Measurements from ENCODE around the gene ULK2. TPM values are rescaled to one million over a fixed set of nuclear protein-coding genes. Genes with fewer than 3 reads are reported as not detected.

Gene ULK2
- polyA plus RNA-seq, 1 donor = 16.9 TPM

DNA sequence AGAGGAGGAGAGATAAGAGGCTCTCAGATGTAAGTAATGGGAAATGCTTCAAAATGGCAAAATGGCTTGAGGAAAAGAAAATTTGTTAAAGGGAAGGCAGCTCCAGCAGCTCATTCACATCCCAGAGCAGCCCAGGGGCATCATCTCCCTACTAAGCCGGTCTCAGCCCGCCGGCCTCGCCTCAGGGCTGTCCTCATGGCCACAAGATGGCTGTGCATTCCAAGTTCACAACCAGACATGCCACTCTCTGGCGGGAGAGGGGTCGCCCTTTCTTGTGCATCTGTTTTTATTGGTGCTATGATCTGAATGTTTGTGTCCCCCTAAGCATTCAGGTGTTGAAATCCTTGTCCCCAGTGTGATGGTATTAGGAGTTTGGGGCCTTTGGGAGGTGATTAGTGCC, 137.8 kb downstream of the ULK2 start:
- Histone ChIP-seq H3K27me3 (ENCODE audit: control insufficient read depth, insufficient read depth, low read length) (no peaks in the 10 kb centered on the region), H3K4me1 (ENCODE audit: control insufficient read depth, insufficient read depth, low read length) (peaks cover 16% of the 10 kb centered on the region), H3K27ac (ENCODE audit: low read length) (no peak overlapping the region), H3K36me3 (ENCODE audit: control insufficient read depth, insufficient read depth, low read length) (no peaks in the 10 kb centered on the region), H3K4me3 (ENCODE audit: low read length) (no peak overlapping the region), H3K9me3 (ENCODE audit: control insufficient read depth, low read depth, low read length) (no peaks in the 10 kb centered on the region)
- DNase-seq = no peak
- WGBS (ENCODE audit: insufficient coverage, low lambda C conversion rate) = no CpG with 5 or more reads among the region's 6 CpGs

DNA sequence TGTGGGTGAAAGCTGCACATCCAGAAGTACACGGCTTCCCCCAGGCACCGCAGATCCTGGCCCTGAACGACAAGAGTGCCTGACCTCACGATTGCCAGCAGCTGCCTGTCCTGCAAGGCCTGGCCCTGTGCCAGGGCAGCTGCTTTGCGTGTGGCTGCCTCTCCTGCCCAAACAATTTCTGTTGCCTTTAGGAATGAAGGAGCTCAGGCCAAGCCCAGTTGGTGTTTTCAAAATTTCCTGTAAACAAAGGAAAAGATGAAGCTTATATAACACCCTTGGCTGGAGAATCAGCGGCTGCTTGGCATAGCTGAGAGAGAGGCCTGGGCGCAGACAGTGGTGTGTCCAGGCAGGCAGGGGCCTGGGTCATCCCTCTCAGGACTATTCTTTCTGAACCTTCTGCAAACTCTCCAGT, 139.6 kb downstream of the ULK2 start:
- WGBS (ENCODE audit: insufficient coverage, low lambda C conversion rate) = no CpG with 5 or more reads among the region's 7 CpGs
- peaks cover 14% of the 10 kb centered on the region for H3K4me1 ChIP-seq (ENCODE audit: control insufficient read depth, insufficient read depth, low read length)

DNA sequence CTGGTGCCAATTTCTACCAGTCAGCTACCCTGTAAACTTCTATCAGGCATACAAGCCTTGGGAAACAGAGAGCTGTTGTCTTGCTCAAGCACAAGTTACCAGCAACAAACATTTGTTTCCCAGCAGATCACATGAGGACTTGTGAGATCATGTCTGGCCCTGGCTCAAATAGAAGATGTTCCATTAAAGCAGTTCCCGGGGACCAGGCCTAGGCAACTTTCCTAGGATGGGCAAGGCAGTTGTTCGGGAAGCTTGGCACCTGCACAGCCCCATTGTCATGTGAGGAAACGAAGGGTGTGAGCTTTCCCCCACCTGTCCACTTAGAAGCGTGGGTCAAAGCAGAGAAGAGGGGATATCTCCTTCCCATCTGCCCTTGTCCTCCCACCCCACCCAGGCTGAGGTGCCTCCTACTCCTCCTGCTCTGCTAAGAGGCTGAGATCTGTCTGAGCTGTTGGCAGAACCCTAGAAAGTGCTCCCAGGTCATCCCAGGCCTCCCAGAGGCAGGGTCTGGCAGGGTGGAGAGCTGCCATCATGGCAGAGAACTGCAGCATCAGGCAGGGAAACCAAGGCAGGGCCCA, 140.1 kb downstream of the ULK2 start:
- no CpG with 5 or more reads among the region's 4 CpGs for WGBS (ENCODE audit: insufficient coverage, low lambda C conversion rate)
- H3K27ac ChIP-seq (ENCODE audit: low read length) = peak overlapping the region; percentile 8
- H3K36me3 ChIP-seq (ENCODE audit: control insufficient read depth, insufficient read depth, low read length) = no peaks in the 10 kb centered on the region
- no peaks in the 10 kb centered on the region for H3K27me3 ChIP-seq (ENCODE audit: control insufficient read depth, insufficient read depth, low read length)
- H3K4me3 ChIP-seq (ENCODE audit: low read length) = no peak overlapping the region
- peaks cover 16% of the 10 kb centered on the region for H3K4me1 ChIP-seq (ENCODE audit: control insufficient read depth, insufficient read depth, low read length)
- DNase-seq = peak in 1 of 2 donors; percentile 58
- H3K9me3 ChIP-seq (ENCODE audit: control insufficient read depth, low read depth, low read length) = no peaks in the 10 kb centered on the region

More for the DNA sequence above, 139.6 kb downstream of the ULK2 start:
- H3K36me3 ChIP-seq (ENCODE audit: control insufficient read depth, insufficient read depth, low read length) = no peaks in the 10 kb centered on the region
- H3K27me3 ChIP-seq (ENCODE audit: control insufficient read depth, insufficient read depth, low read length) = no peaks in the 10 kb centered on the region
- H3K9me3 ChIP-seq (ENCODE audit: control insufficient read depth, low read depth, low read length) = no peaks in the 10 kb centered on the region
- DNase-seq = peak; percentile 47 to 59
- H3K4me3 ChIP-seq (ENCODE audit: low read length) = no peak overlapping the region
- H3K27ac ChIP-seq (ENCODE audit: low read length) = peak overlapping the region; percentile 8

DNA sequence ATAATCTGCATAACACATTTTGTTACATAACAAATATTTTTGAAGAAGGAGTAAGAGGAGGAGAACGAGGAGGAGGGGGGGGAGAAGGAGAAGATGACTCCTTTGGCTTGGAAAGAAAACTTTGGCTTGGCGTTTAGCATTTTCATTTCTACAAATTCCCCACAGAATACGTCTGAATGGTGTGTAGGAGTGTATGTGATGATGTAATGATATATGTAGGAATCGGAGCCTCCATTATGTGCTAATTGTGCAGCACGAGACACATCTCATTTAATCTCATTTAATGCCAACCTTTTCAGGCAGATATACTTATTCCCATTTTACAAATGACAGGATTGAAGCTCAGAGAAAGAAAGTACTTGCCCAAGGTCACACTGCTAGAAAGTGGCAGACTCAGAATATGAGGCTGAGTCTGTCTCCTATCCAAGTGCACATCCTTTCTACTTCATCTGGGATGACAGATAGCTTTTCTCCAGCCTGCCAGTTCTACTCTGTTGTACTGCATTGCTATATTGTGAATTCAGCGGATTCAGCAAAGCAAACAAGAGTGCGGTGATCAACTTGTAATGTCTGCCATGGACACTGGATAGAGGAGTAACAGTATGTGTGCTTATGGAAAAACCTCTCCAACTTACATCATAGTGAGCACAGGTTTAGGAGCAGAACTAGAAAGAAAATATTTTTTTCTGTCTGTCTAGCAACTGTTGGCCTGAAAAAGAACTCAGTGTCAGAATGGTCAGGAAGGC, 140.9 kb downstream of the ULK2 start:
- no peak overlapping the region for H3K27ac ChIP-seq (ENCODE audit: low read length)
- no peak for DNase-seq
- no peak overlapping the region for H3K4me3 ChIP-seq (ENCODE audit: low read length)
- peaks cover 23% of the 10 kb centered on the region for H3K4me1 ChIP-seq (ENCODE audit: control insufficient read depth, insufficient read depth, low read length)
- H3K36me3 ChIP-seq (ENCODE audit: control insufficient read depth, insufficient read depth, low read length) = no peaks in the 10 kb centered on the region
- H3K27me3 ChIP-seq (ENCODE audit: control insufficient read depth, insufficient read depth, low read length) = no peaks in the 10 kb centered on the region
- WGBS (ENCODE audit: insufficient coverage, low lambda C conversion rate) = 100% methylated on average over 4 of the region's 7 CpGs
- no peaks in the 10 kb centered on the region for H3K9me3 ChIP-seq (ENCODE audit: control insufficient read depth, low read depth, low read length)

DNA sequence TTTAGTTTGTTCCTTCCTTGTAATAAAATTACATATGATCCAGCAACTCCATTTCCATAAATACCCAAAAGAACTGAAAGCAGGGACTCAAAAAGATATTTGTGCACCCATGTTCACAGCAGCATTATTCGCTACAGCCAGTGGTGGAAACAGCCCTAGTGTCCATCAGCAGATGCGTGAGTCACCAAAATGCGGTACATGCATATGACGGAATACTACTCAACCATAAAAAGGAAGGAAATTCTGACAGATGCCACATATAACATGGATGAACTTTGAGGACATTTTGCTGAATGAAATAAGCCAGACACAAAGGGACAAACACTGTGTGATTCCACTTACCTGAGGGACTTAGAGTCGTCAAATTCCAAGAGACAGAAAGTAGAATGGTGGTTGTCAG, 142.2 kb downstream of the ULK2 start:
- DNase-seq = no peak
- Histone ChIP-seq H3K4me1 (ENCODE audit: control insufficient read depth, insufficient read depth, low read length) (peaks cover 36% of the 10 kb centered on the region), H3K4me3 (ENCODE audit: low read length) (no peak overlapping the region), H3K27ac (ENCODE audit: low read length) (no peak overlapping the region), H3K36me3 (ENCODE audit: control insufficient read depth, insufficient read depth, low read length) (no peaks in the 10 kb centered on the region), H3K27me3 (ENCODE audit: control insufficient read depth, insufficient read depth, low read length) (no peaks in the 10 kb centered on the region), H3K9me3 (ENCODE audit: control insufficient read depth, low read depth, low read length) (no peaks in the 10 kb centered on the region)
- no CpG with 5 or more reads among the region's 5 CpGs for WGBS (ENCODE audit: insufficient coverage, low lambda C conversion rate)

DNA sequence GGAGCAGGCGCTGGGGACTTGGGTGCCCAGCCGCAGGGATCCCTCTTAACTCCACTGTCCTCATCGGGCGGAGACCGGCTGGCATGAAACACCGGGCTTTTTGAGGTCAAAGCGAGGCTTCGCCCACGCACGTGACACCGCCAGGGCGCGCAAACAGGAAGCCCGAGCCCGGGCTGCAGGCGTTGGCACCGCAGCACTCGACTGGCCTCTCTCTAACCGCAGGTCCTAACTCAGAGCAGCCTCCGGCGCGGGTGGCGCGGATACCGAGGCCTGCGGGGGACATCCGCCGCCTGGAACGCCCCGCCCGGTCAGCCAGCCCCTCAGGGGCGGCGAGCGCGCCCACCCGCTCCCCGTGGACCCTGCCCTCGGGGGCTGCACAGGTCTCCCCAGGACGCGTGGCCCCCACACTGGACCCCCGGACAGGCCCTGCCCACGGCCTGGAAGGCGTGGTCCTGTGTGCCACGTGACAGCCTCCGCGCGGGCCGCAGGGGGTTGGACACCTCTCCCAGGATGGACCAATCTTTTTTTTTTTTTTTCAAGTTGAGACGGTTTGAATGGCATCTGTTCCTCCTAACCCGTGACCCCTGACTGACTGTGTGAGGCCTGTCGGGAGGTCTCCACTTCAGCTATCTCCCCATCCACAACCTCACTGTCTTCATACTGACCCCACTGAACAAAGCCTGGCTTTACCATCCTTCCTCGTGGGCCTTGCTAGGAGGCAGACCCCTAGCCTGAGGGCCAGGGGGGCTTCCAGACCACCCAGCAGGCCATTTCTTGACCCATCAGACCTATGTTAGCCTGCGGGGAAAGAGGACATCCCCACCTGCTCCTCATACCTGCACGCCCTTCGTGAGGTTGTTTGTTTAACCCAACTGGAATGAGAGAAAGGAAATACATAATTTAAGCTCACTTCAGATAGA, 143.0 kb downstream of the ULK2 start:
- Histone ChIP-seq H3K4me1 (ENCODE audit: control insufficient read depth, insufficient read depth, low read length) (peaks cover 43% of the 10 kb centered on the region), H3K36me3 (ENCODE audit: control insufficient read depth, insufficient read depth, low read length) (no peaks in the 10 kb centered on the region), H3K4me3 (ENCODE audit: low read length) (peak overlapping the region; percentile 0), H3K27ac (ENCODE audit: low read length) (no peak overlapping the region), H3K27me3 (ENCODE audit: control insufficient read depth, insufficient read depth, low read length) (no peaks in the 10 kb centered on the region), H3K9me3 (ENCODE audit: control insufficient read depth, low read depth, low read length) (no peaks in the 10 kb centered on the region)
- no peak for DNase-seq
- WGBS (ENCODE audit: insufficient coverage, low lambda C conversion rate) = 73% methylated on average over 2 of the region's 55 CpGs

DNA sequence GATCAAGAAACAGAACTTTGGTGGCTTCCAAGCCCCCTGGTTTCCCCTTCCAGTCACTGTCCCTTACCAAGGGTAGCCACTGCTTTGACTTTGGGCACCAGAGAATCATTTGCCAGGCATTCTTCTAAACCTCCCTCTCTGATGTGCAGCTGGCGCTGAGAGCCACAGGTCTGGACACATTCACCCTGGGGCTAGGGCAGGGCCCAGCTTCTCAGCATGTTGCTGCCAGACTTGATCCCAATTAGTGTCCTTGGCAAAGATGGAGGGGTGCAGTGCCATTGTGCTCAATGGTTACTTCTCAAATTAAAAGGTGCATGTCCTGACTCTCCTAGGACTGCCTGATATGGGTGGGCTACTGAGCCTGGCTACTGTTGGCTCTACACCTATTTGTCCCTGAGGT, 143.8 kb downstream of the ULK2 start:
- H3K36me3 ChIP-seq (ENCODE audit: control insufficient read depth, insufficient read depth, low read length) = no peaks in the 10 kb centered on the region
- no peak overlapping the region for H3K4me3 ChIP-seq (ENCODE audit: low read length)
- WGBS (ENCODE audit: insufficient coverage, low lambda C conversion rate) = no CpG with 5 or more reads among the region's 1 CpG
- DNase-seq = no peak
- H3K4me1 ChIP-seq (ENCODE audit: control insufficient read depth, insufficient read depth, low read length) = peaks cover 51% of the 10 kb centered on the region
- H3K9me3 ChIP-seq (ENCODE audit: control insufficient read depth, low read depth, low read length) = no peaks in the 10 kb centered on the region
- H3K27ac ChIP-seq (ENCODE audit: low read length) = no peak overlapping the region
- H3K27me3 ChIP-seq (ENCODE audit: control insufficient read depth, insufficient read depth, low read length) = no peaks in the 10 kb centered on the region

Other genes starting within 250 kb of the ULK2 start
- gene ALDH3A2, start 219.2 kb downstream of the ULK2 start, polyA plus RNA-seq = 85.0 TPM
- 0.54 TPM for gene SLC47A2, start 151.4 kb downstream of the ULK2 start, polyA plus RNA-seq
- gene ALDH3A1, start 119.6 kb downstream of the ULK2 start, polyA plus RNA-seq = 1.6 TPM
- 19.2 TPM for gene AKAP10, start 109.9 kb upstream of the ULK2 start, polyA plus RNA-seq
- gene SPECC1, start 141.4 kb upstream of the ULK2 start, polyA plus RNA-seq = 29.3 TPM

Measured in large intestine (tissue), 3 donors.